T-helper 2 cell treated with Interferon-gamma antibody and Interleukin-4, amounts not matched to agents 5 μg/mL and 100 μg/mL, for 36 hours (primary cell): ENCODE measurements around the gene ZNF654.
"Not testable (repeated sequence)": the region's sequence is repeated elsewhere in the genome, so short reads cannot be mapped to it uniquely, and the experiment has no call there.

ENCODE experiments used
- DNase-seq: peaks from one replicate; pipeline ENCODE4 v3.0.0; 2021; ENCODE audit warnings: low spot score
- H3K27ac Mint-ChIP-seq: one replicate; pipeline ENCODE4 v1.8.0; 2021; ENCODE audit warnings: mild to moderate bottlenecking, mixed read lengths
- H3K27me3 Mint-ChIP-seq: one replicate; pipeline ENCODE4 v1.8.0; 2021; ENCODE audit warnings: low read depth, mixed read lengths
- H3K36me3 Mint-ChIP-seq: one replicate; pipeline ENCODE4 v1.8.0; 2021; ENCODE audit warnings: low read depth, mixed read lengths
- H3K4me1 Mint-ChIP-seq: one replicate; pipeline ENCODE4 v1.8.0; 2021; ENCODE audit warnings: low read depth, mixed read lengths
- H3K4me3 Mint-ChIP-seq: one replicate; pipeline ENCODE4 v1.8.0; 2022; ENCODE audit warnings: mild to moderate bottlenecking, moderate library complexity, mixed read lengths
- H3K9me3 Mint-ChIP-seq: one replicate; pipeline ENCODE4 v1.8.0; 2021; ENCODE audit warnings: mixed read lengths

ZNF654 gene

DNA sequence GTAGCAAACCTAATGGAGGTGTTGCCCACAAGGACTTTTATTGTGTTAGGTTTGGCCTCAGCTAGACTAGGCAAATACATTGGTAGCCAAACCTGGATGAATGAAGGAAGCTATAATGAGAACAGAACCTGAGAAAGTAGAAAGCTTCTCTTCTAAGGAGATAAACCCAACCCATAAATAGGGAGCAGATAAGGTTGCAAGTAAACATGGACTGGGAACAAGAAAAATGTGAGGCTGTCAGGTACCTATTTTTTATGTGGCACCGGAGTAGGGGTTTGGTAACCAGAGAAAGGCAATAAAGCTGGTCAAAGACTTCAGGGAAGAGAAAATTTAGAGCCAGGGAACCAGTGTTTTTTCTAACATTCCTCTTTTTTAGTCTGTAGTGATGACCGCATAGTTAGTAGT lies 25.0 kb downstream of the ZNF654 start:
- DNase-seq, result no peak
- Mint-ChIP-seq H3K27me3 (no peaks in the 10 kb centered on the region), H3K36me3 (peaks cover 37% of the 10 kb centered on the region), H3K4me1 (peaks cover 12% of the 10 kb centered on the region), H3K4me3 (no peak overlapping the region), H3K9me3 (no peaks in the 10 kb centered on the region), H3K27ac (no peak overlapping the region)

DNA sequence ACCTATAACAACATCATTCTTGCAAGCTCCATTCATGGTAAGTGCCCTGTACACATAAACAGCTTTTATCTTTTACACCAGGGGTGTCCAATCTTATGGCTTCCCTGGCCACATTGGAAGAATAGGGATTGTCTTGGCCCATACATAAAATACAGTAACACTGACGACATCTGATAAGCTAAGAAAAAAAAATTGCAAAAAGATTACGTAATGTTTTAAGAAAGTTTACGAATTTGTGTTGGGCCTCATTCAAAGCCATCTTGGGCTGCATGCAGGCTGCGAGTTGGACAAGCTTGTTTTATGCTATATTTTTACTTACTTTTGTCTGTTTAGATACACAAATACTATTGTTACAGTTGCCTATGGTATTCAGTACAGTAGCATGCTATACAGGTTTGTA lies 31.6 kb downstream of the ZNF654 start:
- no peak for DNase-seq
- Mint-ChIP-seq H3K27me3 (no peaks in the 10 kb centered on the region), H3K27ac (no peak overlapping the region), H3K36me3 (peaks cover 55% of the 10 kb centered on the region), H3K4me1 (peaks cover 2% of the 10 kb centered on the region), H3K4me3 (no peak overlapping the region), H3K9me3 (peaks cover 15% of the 10 kb centered on the region)

DNA sequence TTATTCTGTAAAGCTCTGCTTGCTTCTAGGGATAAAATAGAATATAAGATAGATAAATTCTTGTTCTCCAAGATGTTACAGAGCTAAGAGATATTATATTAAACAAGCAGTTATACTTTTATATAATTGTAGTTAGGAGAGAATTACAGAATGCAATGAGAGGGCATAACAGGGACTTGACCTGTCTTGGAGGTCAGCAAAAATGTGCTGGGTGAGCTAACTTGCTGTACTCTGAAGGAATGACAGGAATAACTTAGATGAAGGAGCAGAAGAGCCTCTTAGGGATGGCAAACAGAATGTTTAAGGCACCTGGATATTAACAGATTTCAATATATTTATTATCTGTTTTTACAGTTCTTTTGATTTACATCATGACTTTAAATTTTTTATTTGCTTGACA lies 33.2 kb downstream of the ZNF654 start:
- H3K27me3 Mint-ChIP-seq, result no peaks in the 10 kb centered on the region
- peaks cover 6% of the 10 kb centered on the region for H3K4me1 Mint-ChIP-seq
- no peak overlapping the region for H3K4me3 Mint-ChIP-seq
- no peak overlapping the region for H3K27ac Mint-ChIP-seq
- H3K36me3 Mint-ChIP-seq, result peaks cover 63% of the 10 kb centered on the region
- DNase-seq, result no peak
- H3K9me3 Mint-ChIP-seq, result peaks cover 28% of the 10 kb centered on the region

DNA sequence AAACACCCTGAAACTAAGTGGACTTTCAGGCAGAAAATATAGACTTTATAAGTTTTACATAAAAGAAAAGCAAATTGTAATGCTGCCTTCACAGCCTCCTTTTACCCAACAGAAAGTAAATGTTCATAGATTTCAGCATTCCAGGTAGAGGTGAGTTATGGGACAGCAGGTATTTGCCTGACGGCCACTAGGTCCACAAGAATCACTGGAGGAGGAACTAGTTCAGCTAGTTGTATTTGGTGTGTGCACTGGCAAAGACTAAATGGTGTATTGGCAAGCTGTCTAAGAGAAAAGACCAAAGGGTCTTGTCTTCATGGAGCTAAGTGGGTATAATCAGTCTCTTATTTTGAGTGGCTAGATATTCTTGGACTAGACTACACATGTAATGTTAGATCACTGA lies 34.2 kb downstream of the ZNF654 start:
- no peak overlapping the region for H3K27ac Mint-ChIP-seq
- DNase-seq, result no peak
- no peak overlapping the region for H3K4me3 Mint-ChIP-seq
- peaks cover 35% of the 10 kb centered on the region for H3K9me3 Mint-ChIP-seq
- H3K27me3 Mint-ChIP-seq, result no peaks in the 10 kb centered on the region
- peaks cover 6% of the 10 kb centered on the region for H3K4me1 Mint-ChIP-seq
- H3K36me3 Mint-ChIP-seq, result peaks cover 69% of the 10 kb centered on the region

DNA sequence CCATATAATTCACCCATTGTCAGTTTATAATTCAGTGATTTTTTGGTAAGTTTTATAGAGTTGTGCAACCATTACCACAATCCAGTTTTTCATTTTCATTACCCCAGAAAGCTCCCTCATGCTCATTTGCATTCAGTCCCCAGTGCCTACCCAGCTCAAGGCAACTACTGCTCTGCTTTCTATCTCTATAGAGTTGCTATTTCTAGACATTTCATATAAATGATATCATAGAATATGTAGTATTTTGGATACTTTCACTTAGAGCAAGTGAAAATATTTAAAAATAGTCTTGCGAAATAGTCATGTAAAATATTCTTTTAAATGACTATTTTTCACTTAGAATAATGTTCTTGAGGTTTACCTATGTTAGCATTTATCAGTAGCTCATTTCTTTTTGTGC lies 42.1 kb downstream of the ZNF654 start:
- DNase-seq, result no peak
- Mint-ChIP-seq H3K36me3 (peaks cover 71% of the 10 kb centered on the region), H3K9me3 (peaks cover 38% of the 10 kb centered on the region), H3K27me3 (no peaks in the 10 kb centered on the region), H3K27ac (no peak overlapping the region), H3K4me1 (peaks cover 13% of the 10 kb centered on the region), H3K4me3 (no peak overlapping the region)

DNA sequence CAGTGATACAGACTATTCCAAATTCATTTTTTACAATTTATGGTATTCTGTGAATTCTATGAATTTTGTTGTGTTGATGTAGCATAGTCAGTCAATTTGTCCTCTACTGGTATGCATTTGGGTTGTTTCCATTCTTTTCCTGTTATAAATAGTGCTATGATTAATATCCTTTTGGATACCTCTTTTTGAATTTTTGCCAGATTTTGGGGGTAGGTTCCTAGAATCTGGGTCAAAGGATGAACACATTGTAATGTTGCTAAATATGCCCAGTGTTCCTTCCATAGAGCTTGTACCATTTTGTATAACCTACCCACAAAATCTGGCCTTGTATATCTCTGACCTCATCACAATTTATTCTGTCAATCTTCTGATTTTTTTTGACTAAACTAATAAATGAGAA lies 46.3 kb downstream of the ZNF654 start:
- H3K4me3 Mint-ChIP-seq, result no peak overlapping the region
- H3K27ac Mint-ChIP-seq, result no peak overlapping the region
- peaks cover 10% of the 10 kb centered on the region for H3K4me1 Mint-ChIP-seq
- peaks cover 38% of the 10 kb centered on the region for H3K36me3 Mint-ChIP-seq
- no peak for DNase-seq
- peaks cover 11% of the 10 kb centered on the region for H3K9me3 Mint-ChIP-seq
- no peaks in the 10 kb centered on the region for H3K27me3 Mint-ChIP-seq

DNA sequence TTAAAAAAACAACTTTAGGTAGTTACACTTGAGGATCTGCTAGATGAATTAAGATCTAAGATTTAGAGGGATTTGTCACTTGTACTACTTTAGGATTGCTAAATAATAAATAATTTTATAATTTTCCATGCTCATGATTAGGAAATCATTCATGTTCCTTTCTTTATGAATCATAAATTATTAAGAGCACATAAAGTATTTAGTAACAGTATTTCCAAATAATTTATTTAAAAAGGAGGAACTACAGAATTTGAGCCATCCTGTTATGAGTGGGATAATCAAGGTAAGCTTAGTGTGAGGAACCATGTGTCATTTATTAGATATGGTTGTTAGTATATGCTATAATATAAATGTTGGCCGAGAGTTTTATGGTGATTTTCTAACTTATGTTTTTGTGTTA lies 53.2 kb downstream of the ZNF654 start:
- no peaks in the 10 kb centered on the region for H3K27me3 Mint-ChIP-seq
- H3K9me3 Mint-ChIP-seq, result no peaks in the 10 kb centered on the region
- H3K27ac Mint-ChIP-seq, result no peak overlapping the region
- H3K36me3 Mint-ChIP-seq, result peaks cover 26% of the 10 kb centered on the region
- no peak overlapping the region for H3K4me3 Mint-ChIP-seq
- DNase-seq, result no peak
- H3K4me1 Mint-ChIP-seq, result peaks cover 12% of the 10 kb centered on the region

DNA sequence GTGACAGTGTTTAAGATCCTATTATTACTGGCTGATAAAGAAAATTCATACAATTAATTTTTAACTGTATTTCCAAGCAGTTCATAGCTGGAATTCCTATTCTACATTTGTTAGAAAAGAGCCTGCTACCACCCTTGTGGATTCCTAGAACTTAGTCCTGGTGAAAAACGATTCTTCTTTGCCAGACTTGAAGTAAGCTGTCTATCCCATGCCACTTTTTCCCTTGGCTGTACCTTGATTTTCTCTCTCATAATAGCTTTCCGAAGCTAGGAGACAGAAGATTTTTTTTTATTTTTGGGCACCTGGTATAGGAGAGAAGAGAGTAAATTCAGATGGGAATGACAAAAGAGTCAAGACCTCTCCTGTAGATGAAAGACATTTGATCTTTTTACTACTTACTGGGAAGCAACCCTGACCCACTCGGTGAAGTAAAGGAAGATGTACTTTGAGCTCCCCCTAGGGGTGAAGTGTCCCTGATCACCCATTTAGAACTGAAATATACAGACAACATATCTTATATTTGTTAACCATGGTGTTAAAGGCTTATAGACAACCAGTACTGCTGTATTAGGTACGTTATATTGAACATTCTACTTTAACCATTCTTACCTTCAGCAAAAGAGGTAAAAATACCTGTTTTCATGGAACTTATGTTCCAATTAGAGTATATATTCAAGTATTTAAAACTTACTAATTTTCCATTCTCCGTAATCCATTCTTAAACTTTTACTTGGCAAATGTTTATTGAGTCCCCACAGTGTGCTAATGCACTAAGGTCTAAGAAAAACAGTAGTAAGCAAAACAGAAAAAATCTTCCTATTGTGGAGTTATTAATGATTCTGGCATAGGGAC lies 54.5 kb downstream of the ZNF654 start:
- peak; percentile 36 for DNase-seq
- H3K27ac Mint-ChIP-seq, result no peak overlapping the region
- H3K27me3 Mint-ChIP-seq, result no peaks in the 10 kb centered on the region
- H3K4me1 Mint-ChIP-seq, result peaks cover 23% of the 10 kb centered on the region
- no peak overlapping the region for H3K4me3 Mint-ChIP-seq
- peaks cover 6% of the 10 kb centered on the region for H3K9me3 Mint-ChIP-seq
- peaks cover 37% of the 10 kb centered on the region for H3K36me3 Mint-ChIP-seq

DNA sequence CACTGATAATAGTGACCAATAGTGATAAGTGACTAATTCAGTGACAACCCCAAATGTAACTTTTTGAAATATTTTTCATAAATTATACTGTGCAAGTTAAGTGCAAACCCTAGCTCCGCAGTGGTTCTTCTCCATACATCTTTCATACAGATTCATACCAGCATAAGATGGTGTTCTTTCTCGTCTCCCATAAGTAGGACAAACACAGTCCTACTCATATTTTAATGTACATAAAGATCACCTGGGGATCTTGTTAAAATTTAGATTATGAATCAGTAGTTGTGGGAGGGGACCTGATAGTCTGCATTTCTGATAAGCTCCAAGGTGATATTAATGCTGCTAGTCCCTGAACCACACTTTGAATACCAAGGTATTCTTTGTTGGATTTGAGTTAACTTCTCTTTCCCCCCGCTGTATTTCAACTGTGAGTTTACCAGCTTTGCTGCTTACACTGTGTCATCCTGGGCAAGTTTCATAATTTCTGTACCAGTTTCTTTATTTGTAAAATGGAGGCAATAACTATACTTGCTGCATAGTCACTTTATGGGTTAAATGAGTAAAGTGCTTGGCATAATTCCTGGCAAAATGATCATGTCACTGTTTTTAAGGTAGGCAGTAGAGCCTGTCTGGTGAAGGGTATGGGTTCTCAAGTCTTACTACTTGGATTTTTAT lies 56.0 kb downstream of the ZNF654 start:
- Mint-ChIP-seq H3K36me3 (peaks cover 40% of the 10 kb centered on the region), H3K4me1 (peaks cover 23% of the 10 kb centered on the region), H3K4me3 (no peak overlapping the region), H3K27ac (no peak overlapping the region), H3K9me3 (peaks cover 6% of the 10 kb centered on the region), H3K27me3 (no peaks in the 10 kb centered on the region)
- DNase-seq, result no peak

DNA sequence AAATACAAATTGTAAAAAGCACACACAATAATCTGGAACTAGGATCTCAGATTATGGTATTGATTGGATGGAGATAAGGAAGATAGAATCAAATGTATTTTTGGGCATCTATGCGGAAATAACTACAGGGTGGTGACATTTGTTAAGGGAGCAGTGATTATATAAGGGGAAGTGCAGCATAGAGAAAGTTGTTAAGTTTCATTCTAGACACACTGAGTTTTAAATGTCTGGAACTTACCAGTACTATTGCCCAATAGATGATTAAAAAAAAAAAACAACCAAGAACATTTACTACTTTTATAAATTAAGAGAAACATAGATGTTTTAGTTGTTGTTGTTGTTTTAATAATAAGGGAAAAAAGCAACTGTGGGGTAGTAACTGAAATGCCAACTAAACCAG lies 58.6 kb downstream of the ZNF654 start:
- H3K27ac Mint-ChIP-seq, result no peak overlapping the region
- peaks cover 47% of the 10 kb centered on the region for H3K36me3 Mint-ChIP-seq
- H3K4me3 Mint-ChIP-seq, result no peak overlapping the region
- no peaks in the 10 kb centered on the region for H3K27me3 Mint-ChIP-seq
- peaks cover 6% of the 10 kb centered on the region for H3K9me3 Mint-ChIP-seq
- no peak for DNase-seq
- peaks cover 24% of the 10 kb centered on the region for H3K4me1 Mint-ChIP-seq

DNA sequence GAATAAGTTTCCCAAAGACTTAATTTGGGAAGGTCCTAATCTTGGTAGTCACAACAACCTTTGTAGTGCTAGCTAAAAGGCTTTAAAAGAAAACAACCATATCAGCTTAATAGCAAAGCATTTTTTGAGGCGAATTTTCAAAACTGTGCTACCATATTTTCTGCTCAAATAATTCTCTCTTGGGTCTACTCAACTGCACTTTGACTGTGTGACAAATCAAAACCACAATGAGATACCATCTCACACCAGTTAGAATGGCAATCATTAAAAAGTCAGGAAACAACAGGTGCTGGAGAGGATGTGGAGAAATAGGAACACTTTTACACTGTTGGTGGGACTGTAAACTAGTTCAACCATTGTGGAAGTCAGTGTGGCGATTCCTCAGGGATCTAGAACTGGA lies 59.5 kb downstream of the ZNF654 start:
- H3K27me3 Mint-ChIP-seq, H3K27ac Mint-ChIP-seq, H3K4me3 Mint-ChIP-seq, H3K9me3 Mint-ChIP-seq, DNase-seq: not testable (repeated sequence)
- Mint-ChIP-seq H3K36me3 (peaks cover 47% of the 10 kb centered on the region), H3K4me1 (peaks cover 22% of the 10 kb centered on the region)

DNA sequence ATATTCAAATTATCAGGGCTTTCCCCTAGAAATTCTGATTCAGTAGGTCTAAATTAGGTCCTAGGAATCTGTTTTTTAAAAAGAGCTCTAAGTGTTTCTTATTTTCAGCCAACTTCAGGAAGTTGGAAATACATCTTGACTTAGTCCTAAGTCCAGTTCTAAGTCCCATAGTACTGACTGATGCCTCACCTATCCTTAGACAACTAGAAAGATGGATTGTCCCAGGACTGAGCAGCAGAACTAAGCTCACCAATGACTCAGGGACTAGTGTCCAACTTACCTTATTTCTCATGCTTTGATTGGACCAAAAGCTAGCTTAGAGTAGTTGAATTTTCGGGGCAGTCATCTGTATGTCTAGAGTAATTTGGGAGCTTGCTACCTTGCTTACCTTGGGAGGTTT lies 64.5 kb downstream of the ZNF654 start:
- Mint-ChIP-seq H3K27ac (no peak overlapping the region), H3K36me3 (peaks cover 20% of the 10 kb centered on the region), H3K9me3 (no peaks in the 10 kb centered on the region), H3K27me3 (no peaks in the 10 kb centered on the region), H3K4me1 (peaks cover 7% of the 10 kb centered on the region), H3K4me3 (no peak overlapping the region)
- DNase-seq, result no peak

DNA sequence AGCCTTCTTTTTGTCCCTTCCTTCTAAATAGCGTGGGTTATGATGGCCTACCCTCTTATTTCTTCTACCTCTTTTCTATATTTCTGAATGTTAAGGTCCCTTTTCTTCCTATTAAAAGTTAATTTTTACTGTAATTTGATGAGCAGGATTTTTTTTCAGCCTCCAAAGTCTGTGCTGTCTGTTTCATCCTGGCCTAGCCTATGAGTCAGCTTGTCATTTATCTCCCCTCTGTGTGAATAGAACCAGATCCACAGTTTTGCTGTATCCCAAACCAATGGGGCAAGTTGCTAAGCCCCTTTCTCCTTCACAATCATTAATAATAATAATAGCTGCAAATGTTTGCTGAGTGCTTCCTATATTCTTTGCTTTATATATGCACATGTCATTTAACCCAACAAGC lies 72.6 kb downstream of the ZNF654 start:
- Mint-ChIP-seq H3K27ac (no peak overlapping the region), H3K4me1 (peaks cover 12% of the 10 kb centered on the region), H3K36me3 (peaks cover 34% of the 10 kb centered on the region), H3K9me3 (no peaks in the 10 kb centered on the region), H3K27me3 (no peaks in the 10 kb centered on the region), H3K4me3 (no peak overlapping the region)
- no peak for DNase-seq

DNA sequence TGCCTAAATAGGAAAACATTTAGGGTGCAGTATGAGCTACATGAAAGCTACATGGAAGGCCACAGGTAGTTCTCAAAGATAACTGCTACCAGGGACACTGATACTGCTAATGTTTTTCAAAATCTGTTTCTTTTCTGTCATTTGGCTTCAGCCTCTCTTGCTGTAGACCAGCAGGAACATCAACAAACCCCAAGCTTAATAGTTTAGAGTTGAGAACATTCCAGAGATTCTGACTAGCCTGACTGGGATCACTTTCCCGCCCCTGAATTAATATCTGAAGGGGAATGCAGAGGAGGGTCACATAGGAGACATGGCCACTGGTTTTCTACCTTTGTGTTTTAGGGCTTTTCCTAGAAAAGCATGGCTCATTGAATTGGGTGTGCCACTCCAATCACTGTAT lies 73.8 kb downstream of the ZNF654 start:
- peaks cover 31% of the 10 kb centered on the region for H3K36me3 Mint-ChIP-seq
- no peak overlapping the region for H3K4me3 Mint-ChIP-seq
- no peak overlapping the region for H3K27ac Mint-ChIP-seq

More for the DNA sequence above, 73.8 kb downstream of the ZNF654 start:
- no peaks in the 10 kb centered on the region for H3K27me3 Mint-ChIP-seq
- no peak for DNase-seq
- no peaks in the 10 kb centered on the region for H3K9me3 Mint-ChIP-seq
- H3K4me1 Mint-ChIP-seq, result peaks cover 10% of the 10 kb centered on the region
